Measurements from ENCODE around the gene DIAPH1.

DNA sequence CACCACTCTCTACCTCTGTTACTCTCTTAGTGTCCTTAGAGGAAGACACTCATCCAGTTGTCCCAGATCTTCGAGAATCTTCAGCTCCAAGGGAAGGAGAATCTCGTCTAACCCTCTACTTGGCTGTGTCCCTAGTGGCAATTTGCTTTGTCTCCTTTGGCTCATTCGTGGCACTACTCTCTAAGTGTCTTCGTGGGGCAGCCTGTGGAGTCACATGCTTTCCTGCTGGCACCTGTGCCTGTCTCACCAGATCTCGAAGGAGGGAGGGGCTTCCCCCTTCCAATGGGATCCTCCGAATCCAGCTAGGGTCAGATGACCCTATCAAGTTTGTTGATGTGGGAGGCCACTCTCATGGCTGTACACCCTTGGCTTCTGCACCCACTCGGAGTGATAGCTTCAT lies 131.7 kb downstream of the DIAPH1 start:
- TF ChIP-seq, protein P1, sequence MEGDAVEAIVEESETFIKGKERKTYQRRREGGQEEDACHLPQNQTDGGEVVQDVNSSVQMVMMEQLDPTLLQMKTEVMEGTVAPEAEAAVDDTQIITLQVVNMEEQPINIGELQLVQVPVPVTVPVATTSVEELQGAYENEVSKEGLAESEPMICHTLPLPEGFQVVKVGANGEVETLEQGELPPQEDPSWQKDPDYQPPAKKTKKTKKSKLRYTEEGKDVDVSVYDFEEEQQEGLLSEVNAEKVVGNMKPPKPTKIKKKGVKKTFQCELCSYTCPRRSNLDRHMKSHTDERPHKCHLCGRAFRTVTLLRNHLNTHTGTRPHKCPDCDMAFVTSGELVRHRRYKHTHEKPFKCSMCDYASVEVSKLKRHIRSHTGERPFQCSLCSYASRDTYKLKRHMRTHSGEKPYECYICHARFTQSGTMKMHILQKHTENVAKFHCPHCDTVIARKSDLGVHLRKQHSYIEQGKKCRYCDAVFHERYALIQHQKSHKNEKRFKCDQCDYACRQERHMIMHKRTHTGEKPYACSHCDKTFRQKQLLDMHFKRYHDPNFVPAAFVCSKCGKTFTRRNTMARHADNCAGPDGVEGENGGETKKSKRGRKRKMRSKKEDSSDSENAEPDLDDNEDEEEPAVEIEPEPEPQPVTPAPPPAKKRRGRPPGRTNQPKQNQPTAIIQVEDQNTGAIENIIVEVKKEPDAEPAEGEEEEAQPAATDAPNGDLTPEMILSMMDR (IDR thresholded peaks at IDR 0.05; ENCODE audit: low read length), result no peak
- no peak for TF ChIP-seq EZH2 (optimal IDR thresholded peaks at IDR 0.05; ENCODE audit: low read depth, low read length)
